ENCODE data around the gene METTL3.

- TF ChIP-seq, protein P1, sequence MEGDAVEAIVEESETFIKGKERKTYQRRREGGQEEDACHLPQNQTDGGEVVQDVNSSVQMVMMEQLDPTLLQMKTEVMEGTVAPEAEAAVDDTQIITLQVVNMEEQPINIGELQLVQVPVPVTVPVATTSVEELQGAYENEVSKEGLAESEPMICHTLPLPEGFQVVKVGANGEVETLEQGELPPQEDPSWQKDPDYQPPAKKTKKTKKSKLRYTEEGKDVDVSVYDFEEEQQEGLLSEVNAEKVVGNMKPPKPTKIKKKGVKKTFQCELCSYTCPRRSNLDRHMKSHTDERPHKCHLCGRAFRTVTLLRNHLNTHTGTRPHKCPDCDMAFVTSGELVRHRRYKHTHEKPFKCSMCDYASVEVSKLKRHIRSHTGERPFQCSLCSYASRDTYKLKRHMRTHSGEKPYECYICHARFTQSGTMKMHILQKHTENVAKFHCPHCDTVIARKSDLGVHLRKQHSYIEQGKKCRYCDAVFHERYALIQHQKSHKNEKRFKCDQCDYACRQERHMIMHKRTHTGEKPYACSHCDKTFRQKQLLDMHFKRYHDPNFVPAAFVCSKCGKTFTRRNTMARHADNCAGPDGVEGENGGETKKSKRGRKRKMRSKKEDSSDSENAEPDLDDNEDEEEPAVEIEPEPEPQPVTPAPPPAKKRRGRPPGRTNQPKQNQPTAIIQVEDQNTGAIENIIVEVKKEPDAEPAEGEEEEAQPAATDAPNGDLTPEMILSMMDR (IDR thresholded peaks at IDR 0.05), result no peak
- no peak for TF ChIP-seq POLR2A (IDR thresholded peaks at IDR 0.05)
Observed at GRCh38 chr14:21525962-21526671, 15.0 kb upstream of the METTL3 start, which contains the start of gene SALL2.
